Astrocyte of the cerebellum (primary cell): ENCODE data around the gene NUPR1.

ENCODE experiments used
- DNase-seq: peaks from one replicate; pipeline ENCODE4 v3.0.0-alpha.2; 2011; ENCODE audit warnings: low read depth
- H3K4me3 ChIP-seq: 2 replicates; pipeline ENCODE4 v1.5.1; 2011; ENCODE audit warnings: mild to moderate bottlenecking, low read depth, low read length, moderate library complexity
- in situ Hi-C: cut with HindIII; loops from 2 replicates; pipeline ENCODE4 v1.10.0; 2017; ENCODE audit warnings: low sequenced_read_pairs
- TF ChIP-seq, protein P1 (sequence below): IDR thresholded peaks from 2 replicates; pipeline ENCODE4 v1.5.1; 2012; ENCODE audit warnings: low read length, low read depth, moderate library complexity, mild to moderate bottlenecking; ENCODE audit errors: missing control alignments

Gene NUPR1

GRCh38 chr16:28544998-28545397 is 6.2 kb upstream of the NUPR1 start:
- in situ Hi-C loops: loop anchor here (5.0 kb wide), 1 partner anchor 67 kb away; the partner anchor contains the start of gene SULT1A1
- H3K4me3 ChIP-seq: no peak overlapping the region
- TF ChIP-seq, protein P1, sequence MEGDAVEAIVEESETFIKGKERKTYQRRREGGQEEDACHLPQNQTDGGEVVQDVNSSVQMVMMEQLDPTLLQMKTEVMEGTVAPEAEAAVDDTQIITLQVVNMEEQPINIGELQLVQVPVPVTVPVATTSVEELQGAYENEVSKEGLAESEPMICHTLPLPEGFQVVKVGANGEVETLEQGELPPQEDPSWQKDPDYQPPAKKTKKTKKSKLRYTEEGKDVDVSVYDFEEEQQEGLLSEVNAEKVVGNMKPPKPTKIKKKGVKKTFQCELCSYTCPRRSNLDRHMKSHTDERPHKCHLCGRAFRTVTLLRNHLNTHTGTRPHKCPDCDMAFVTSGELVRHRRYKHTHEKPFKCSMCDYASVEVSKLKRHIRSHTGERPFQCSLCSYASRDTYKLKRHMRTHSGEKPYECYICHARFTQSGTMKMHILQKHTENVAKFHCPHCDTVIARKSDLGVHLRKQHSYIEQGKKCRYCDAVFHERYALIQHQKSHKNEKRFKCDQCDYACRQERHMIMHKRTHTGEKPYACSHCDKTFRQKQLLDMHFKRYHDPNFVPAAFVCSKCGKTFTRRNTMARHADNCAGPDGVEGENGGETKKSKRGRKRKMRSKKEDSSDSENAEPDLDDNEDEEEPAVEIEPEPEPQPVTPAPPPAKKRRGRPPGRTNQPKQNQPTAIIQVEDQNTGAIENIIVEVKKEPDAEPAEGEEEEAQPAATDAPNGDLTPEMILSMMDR: no peak
- no peak for DNase-seq

GRCh38 chr16:28543072-28543471 is 4.3 kb upstream of the NUPR1 start:
- in situ Hi-C loops: loop anchor here (5.0 kb wide), 1 partner anchor 69 kb away; the partner anchor contains the start of gene SULT1A1
- TF ChIP-seq, protein P1: no peak
- DNase-seq: no peak
- H3K4me3 ChIP-seq: no peak overlapping the region

DNA sequence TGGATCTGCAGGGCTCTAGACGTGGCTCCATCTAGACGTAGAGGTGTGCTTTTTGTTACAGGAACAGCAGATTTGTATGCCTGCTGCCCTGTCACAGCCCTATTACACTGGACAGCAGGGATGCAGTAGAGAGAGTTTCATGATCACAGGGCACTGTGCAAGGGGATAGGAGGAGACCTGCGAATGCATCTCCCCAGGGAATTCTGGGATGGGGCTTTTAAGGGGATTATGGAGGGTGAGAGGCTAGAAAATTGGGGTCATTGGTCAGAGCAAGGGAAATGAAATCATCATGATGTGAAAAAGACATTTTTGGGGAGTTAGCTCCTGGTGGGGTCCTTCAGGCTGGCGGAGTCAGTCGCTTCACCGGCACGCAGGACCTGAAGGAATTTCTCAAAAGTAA is 3.9 kb upstream of the NUPR1 start:
- in situ Hi-C loops: loop anchor here (5.0 kb wide), 1 partner anchor 70 kb away; the partner anchor contains the start of gene SULT1A1
- H3K4me3 ChIP-seq: no peak overlapping the region
- TF ChIP-seq, protein P1: no peak
- DNase-seq: no peak

- no peak overlapping the region for H3K4me3 ChIP-seq
- TF ChIP-seq, protein P1: no peak
- in situ Hi-C loops: loop anchor here (5.0 kb wide), 1 partner anchor 72 kb away; the partner anchor contains the start of gene SULT1A1
- no peak for DNase-seq
These were observed 1.6 kb upstream of the NUPR1 start for GRCh38 chr16:28540346-28540745.

GRCh38 chr16:28537964-28538732 is 626 bp downstream of the NUPR1 start:
- peak overlapping the region; percentile 35 for H3K4me3 ChIP-seq
- in situ Hi-C loops: no loop called here
- no peak for DNase-seq
- TF ChIP-seq, protein P1: no peak

DNA sequence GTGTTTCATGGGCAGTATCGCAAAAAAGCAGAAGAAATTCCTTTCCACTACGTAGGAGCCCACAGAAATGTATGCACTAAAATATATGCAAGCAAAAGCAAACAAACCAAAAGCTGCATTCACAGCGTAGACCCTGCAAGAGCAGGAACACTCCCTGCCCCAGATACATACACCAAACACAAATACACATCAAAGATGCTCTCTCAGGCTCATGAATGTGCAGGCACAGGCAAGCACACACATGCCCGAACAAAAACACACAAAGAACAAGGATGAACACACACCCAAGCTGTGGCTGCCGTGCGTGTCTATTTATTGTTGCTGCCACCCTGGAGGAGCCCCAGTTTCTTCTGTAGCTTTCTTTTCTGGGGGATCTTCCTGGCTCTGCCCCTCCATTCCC is 1.7 kb downstream of the NUPR1 start:
- no peak for DNase-seq
- in situ Hi-C loops: no loop called here
- H3K4me3 ChIP-seq: peak overlapping the region; percentile 35
- TF ChIP-seq, protein P1: no peak
